Peyer's patch (tissue), 4 donors: Measurements from ENCODE around the gene RPL38. TPM values are rescaled to one million over a fixed set of nuclear protein-coding genes. Genes with fewer than 3 reads are reported as not detected.
A peak's percentile ranks its signal among the peaks of the same experiment; 100 is the strongest.

ENCODE experiments used
- DNase-seq, 3 donors: peaks; one replicate each; pipeline ENCODE4 v3.0.0-alpha.2; 2017 to 2019
- H3K27ac ChIP-seq, 4 donors: fragments of 200-600 bp; sonication (generic); one replicate each; pipeline ENCODE4 v1.5.1; 2016 to 2019
- H3K27me3 ChIP-seq, 2 donors: fragments of 200-600 bp; sonication (generic); one replicate each; pipeline ENCODE4 v1.5.1; 2019
- H3K36me3 ChIP-seq, 3 donors: fragments of 200-600 bp; sonication (generic); one replicate each; pipeline ENCODE4 v1.5.1; 2016 to 2019
- H3K4me1 ChIP-seq, 4 donors: fragments of 200-600 bp; sonication (generic); one replicate each; pipeline ENCODE4 v1.5.1; 2016 to 2019
- H3K4me3 ChIP-seq, 4 donors: fragments of 200-600 bp; sonication (generic); 1 replicate in 3 of 4; 2 replicates in 1 of 4; pipeline ENCODE4 v1.5.1; 2016 to 2019; ENCODE audit warnings: mild to moderate bottlenecking in 1 of 4
- H3K9me3 ChIP-seq, 4 donors: fragments of 200-600 bp; sonication (generic); one replicate each; pipeline ENCODE4 v1.5.1; 2016 to 2019; ENCODE audit warnings: mild to moderate bottlenecking in 1 of 4
- CTCF ChIP-seq, 6 experiments: fragments of 450-650 bp in 4 of 6; fragments of 200-600 bp in 2 of 6; sonication (generic) in 1 of 6; IDR thresholded peaks; one replicate each; pipeline ENCODE4 v1.5.1; 2017 to 2019; ENCODE audit warnings: antibody characterized with exemption in 6 of 6, mild to moderate bottlenecking in 3 of 6, moderate library complexity in 1 of 6
- POLR2A ChIP-seq, 2 donors: fragments of 450-650 bp; IDR thresholded peaks; one replicate each; pipeline ENCODE4 v1.5.1; 2017; ENCODE audit warnings: antibody characterized with exemption in 2 of 2, mild to moderate bottlenecking in 2 of 2, moderate library complexity in 2 of 2
- total RNA-seq, 4 donors: library from RNA; depleted of rRNA; stranded (reverse); fragments of >200 nt; gene quantifications; one replicate each; pipeline ENCODE4 v1.1.0, GENCODE V29; 2016

Gene RPL38
- total RNA-seq, 4 donors from 2014 or later = 222 to 392 (median 289) TPM

DNA sequence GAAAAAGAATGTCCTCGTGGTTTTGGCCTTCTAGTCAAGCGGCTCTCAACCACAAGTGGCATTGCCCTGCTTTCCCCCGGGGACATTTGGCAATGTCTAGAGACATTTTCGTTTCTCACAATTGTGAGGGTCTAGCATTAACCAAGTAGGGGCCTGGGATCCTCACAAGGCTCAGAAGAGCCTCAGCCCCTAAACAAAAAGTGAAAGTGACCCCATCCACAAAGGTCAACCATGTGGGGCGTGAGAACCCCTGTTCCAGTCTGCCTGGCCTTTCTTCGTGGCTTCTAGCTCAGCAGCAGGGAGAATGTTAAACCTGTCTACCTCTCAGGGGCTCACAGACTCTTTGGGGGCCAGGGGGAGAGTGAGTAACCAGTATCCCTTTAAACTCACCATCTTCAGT, 4.8 kb upstream of the RPL38 start:
- no peaks in the 10 kb centered on the region for H3K9me3 ChIP-seq
- TF ChIP-seq CTCF (IDR thresholded peaks at IDR 0.05) (no peak), POLR2A (IDR thresholded peaks at IDR 0.05) (no peak)

GRCh38 chr17:74199306-74200092, 4.0 kb upstream of the RPL38 start:
- peak; percentile 29 to 84 (median 82) for DNase-seq
- Histone ChIP-seq H3K27ac (no peak overlapping the region), H3K4me1 (peaks cover 0 to 42% (median 6%) of the 10 kb centered on the region in 4 donors), H3K9me3 (no peaks in the 10 kb centered on the region), H3K36me3 (no peaks in the 10 kb centered on the region), H3K27me3 (no peaks in the 10 kb centered on the region), H3K4me3 (peak overlapping the region in 2 of 4 donors; percentile 12 to 18)
- TF ChIP-seq CTCF (IDR thresholded peaks at IDR 0.05) (peak; percentile 74 to 91 (median 88)), POLR2A (IDR thresholded peaks at IDR 0.05) (no peak)

More for the DNA sequence above, 4.8 kb upstream of the RPL38 start:
- DNase-seq = no peak
- Histone ChIP-seq H3K4me1 (peaks cover 0 to 43% (median 3%) of the 10 kb centered on the region in 4 donors), H3K27me3 (no peaks in the 10 kb centered on the region), H3K4me3 (no peak overlapping the region), H3K27ac (no peak overlapping the region), H3K36me3 (no peaks in the 10 kb centered on the region)

GRCh38 chr17:74200112-74200511, 3.4 kb upstream of the RPL38 start:
- Histone ChIP-seq H3K27me3 (no peaks in the 10 kb centered on the region), H3K4me3 (no peak overlapping the region), H3K36me3 (peaks cover 0 to 5% (median 0%) of the 10 kb centered on the region in 3 donors), H3K27ac (no peak overlapping the region), H3K4me1 (peaks cover 0 to 46% (median 12%) of the 10 kb centered on the region in 4 donors), H3K9me3 (no peaks in the 10 kb centered on the region)
- TF ChIP-seq CTCF (IDR thresholded peaks at IDR 0.05) (no peak), POLR2A (IDR thresholded peaks at IDR 0.05) (no peak)
- no peak for DNase-seq

DNA sequence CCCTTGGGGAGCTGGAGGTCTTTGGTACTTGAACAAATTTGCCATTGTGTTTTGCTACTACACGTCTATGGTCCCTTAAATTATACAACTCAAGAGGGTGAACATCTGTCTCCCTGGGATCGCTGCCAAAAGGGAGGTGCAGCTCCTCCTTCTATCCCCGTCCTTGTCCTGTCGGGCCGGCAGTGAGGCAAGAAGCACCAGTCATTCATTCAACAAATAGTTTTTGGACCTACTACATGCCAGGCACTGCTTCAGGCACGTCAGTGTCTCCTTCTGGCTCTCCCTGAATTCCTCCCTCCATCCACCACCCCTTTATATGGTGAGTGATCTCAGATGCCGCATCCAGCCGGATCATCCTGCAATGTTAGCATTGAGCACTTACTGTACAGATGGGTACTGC, 2.2 kb upstream of the RPL38 start:
- no peak for TF ChIP-seq POLR2A (IDR thresholded peaks at IDR 0.05)
- no peak for TF ChIP-seq CTCF (IDR thresholded peaks at IDR 0.05)
- peaks cover 0 to 56% (median 17%) of the 10 kb centered on the region in 4 donors for H3K4me1 ChIP-seq
- peaks cover 0 to 13% (median 0%) of the 10 kb centered on the region in 3 donors for H3K36me3 ChIP-seq
- no peaks in the 10 kb centered on the region for H3K27me3 ChIP-seq
- no peak overlapping the region for H3K4me3 ChIP-seq
- H3K27ac ChIP-seq = no peak overlapping the region
- peak in 1 of 3 donors; percentile 74 for DNase-seq
- no peaks in the 10 kb centered on the region for H3K9me3 ChIP-seq

DNA sequence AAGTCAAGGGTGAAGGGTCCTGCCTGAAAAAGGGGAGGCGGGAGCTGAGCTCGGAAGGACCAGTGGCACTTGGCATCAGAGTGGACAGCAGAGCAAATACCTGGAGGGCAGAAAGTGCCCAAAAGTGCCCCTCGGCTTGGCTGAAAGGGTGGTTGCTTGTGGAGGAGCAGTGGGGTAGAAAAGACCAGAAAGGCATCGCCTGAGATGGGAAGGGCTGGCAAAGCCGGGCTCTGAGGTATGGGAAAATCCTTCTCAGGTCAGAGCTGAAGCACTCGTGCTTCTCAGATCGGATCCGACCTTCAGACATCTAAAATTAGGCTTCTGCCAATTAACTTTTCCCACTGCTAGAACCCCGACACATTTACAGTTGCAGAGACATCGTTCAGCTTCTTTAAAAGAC, 1.5 kb upstream of the RPL38 start:
- TF ChIP-seq CTCF (IDR thresholded peaks at IDR 0.05) = no peak
- no peak for TF ChIP-seq POLR2A (IDR thresholded peaks at IDR 0.05)
- DNase-seq = no peak
- H3K9me3 ChIP-seq = no peaks in the 10 kb centered on the region
- H3K4me3 ChIP-seq = no peak overlapping the region
- no peaks in the 10 kb centered on the region for H3K27me3 ChIP-seq
- no peak overlapping the region for H3K27ac ChIP-seq
- H3K36me3 ChIP-seq = peaks cover 0 to 14% (median 0%) of the 10 kb centered on the region in 3 donors
- H3K4me1 ChIP-seq = peaks cover 0 to 54% (median 17%) of the 10 kb centered on the region in 4 donors
